HG03520 (cell line): ENCODE results near the gene SLC26A1.

Experiments used
- ATAC-seq: cut with Tn5 transposase; IDR thresholded peaks from one replicate; pipeline ENCODE4 v1.9.1; 2021; ENCODE audit warnings: mild to moderate bottlenecking, moderate library complexity; ENCODE audit not compliant: unreplicated experiment

The SLC26A1 gene

GRCh38 chr4:1014291-1015167 lies 21.3 kb upstream of the SLC26A1 start:
- ATAC-seq: no peak

DNA sequence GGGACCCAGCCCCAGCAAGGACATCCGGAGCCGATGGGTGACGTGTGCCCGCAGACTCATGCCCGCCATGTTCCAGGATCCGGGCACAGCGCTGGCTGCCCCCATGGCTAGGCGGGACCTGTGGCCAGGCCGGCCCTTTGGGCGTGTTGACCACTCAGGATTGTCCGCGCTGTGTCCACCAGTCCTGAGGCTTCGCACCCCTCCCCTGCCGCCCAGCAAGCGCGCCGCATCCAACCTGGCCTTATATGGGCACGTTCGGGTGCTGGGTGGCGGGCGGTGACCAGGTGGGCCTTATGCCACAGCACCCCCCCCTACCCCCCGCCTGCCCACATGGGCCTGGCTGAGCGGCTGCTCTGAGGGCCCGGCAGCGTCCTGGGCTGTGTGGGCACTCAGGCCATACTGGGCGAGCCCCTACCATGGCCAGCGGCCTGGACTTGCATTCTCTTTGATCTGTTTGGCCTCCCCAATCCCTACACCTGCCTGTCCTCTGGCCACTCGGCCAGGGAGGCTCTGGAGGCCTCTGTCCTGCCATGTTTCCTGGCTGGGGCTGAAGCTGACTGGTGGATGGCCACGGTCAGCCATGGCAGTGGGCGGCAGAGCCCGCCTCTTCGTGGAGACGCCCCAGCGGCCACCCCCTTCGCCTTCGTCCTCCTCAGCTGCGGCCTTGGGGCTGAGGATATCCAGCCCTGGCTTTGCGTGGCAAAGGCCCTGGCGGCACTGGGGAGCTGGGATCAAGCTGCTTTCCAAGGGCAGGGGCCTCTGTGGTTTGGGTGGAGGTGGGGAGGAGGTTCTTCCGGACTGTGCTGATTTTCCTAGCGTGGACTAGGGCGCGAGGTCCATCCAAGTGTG lies 20.2 kb upstream of the SLC26A1 start:
- no peak for ATAC-seq

DNA sequence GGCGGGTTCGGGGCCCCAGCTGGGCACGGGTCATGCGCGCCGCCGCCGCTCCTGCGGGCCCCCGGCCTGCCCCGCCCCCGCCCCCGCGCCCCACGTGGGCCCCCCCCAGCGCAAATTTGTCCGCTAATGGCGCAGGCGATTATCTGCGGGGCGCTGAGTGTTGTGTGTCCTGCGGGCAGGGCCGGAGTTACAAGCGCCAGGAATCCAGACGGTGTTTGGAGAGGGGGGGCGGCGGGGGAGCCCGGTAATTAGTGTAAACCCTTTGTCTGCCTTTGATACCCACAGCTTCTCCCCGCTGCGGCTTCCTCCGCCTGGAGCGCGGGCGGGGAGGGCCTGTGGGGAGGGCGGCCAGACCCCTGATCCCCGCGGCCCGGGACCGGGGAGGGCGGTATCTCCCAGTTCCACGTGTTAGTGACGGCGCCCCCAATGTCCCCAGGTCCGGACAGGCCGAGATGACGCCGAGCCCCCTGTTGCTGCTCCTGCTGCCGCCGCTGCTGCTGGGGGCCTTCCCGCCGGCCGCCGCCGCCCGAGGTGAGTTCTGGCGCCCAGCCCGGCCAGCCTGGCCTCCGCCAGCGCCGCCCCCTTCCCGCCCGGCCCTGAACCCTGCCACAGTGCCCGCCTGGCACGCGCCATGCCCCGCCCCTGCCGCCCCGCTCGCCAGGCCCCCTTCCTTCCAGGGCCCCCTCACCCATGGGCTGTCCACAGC lies 19.0 kb upstream of the SLC26A1 start:
- ATAC-seq: no peak

DNA sequence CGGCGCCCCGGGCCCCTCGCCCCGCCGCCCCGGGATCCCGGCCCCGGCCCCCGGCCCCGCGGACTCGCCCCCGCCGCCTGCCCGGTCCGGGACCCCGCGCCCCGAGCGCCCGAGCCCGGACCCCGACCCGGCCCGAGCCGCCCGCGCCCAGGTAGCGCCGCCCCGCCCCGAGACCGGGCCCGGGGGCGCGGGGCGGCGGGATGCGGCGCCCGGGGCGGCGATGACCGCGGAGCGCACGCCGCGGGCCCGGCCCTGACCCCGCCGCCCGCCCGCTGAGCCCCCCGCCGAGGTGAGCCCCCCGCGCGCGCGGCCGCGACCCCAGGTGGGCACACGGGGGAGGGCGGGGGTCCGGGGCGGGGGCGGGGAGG lies 18.4 kb upstream of the SLC26A1 start:
- no peak for ATAC-seq

DNA sequence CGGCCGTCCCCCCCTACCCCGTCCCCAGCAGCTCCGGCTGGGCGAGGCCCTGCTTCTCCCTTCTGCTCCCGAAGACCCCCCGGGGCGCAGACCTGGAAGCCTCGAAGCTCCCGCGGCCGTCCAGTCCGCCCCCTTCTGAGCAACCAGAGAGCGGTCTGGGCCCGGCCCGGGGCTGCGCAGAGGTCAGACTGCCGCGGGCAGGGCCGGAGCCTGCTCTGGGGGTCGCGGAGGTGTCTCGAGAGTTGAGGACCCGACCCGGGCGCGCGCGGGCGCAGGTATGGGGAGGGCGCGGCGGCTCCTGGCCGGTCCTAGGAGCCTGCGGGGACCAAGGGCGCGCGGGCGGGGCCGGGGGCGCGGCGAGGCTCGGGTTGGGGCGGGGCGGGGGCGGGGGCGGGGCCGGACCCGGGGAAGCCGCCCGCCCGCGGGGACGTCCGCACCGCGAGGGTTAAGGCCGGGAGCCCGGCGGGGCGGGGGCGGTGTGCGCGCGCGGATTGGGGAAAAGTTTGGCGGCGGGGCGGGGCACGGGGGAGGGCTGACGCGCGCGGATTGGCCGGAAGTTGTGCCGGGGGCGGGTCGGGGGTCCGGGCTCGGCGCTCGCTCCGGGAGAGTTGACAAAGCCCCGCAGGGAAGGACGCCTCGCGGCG lies 17.9 kb upstream of the SLC26A1 start, which contains the start of gene FGFRL1:
FGFRL1 (plus strand) TSS at position 605 of the 644 bp plus-strand sequence. CDS start 860 bp downstream, outside the sequence.
- ATAC-seq: no peak

DNA sequence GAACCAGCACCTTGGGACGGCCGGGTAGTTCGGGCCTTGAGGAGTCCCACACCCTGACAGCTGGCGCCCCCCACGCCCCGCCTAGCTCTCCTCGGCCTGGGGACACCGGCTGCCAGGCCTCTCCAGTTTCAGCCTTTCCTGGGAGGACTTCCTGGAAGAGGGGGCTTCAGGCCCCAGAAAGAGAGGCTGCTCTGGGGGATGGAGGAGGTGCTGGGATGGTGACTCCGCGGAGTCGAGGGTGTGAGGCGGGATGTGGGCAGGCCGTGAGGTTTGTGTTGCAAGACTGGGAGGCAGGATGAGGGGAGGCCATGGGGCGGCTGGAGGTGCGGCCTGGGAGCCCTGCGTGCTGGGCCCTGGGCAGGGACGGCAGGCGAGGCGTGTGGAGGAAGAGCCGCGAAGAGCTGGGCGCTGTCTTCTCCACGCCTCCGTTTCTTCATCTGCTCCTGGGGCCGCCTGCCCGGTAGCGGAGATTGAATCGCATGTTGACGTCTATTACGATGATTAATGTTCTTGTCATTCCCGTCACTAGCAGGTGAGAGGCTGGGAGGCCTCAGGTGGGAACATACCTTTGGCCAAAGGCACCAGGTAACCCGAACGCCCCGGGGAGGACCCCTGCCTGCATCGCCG lies 17.3 kb upstream of the SLC26A1 start:
- ATAC-seq: no peak

GRCh38 chr4:1009542-1010394 lies 16.6 kb upstream of the SLC26A1 start:
- ATAC-seq: no peak

- ATAC-seq: no peak
These were observed 15.8 kb upstream of the SLC26A1 start for GRCh38 chr4:1008840-1009541.

DNA sequence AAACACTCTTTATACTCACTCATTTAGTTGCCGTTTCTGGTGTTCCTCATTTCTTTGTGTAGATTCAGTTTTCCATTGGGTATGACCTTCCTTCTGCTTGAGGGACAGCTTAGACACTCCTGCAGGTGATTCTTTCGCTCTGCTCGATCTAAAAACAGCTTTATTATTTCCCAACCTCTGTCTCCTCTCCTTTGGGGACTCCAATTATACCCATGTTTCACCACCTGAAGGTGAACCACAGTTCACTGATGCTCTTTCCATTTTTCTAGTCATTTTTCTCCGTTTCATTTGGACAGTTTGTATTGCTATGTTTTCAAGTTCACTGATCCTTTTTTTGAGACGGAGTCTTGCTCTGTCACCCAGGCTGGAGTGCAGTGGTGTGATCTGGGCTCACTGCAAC lies 13.7 kb upstream of the SLC26A1 start:
- no peak for ATAC-seq

DNA sequence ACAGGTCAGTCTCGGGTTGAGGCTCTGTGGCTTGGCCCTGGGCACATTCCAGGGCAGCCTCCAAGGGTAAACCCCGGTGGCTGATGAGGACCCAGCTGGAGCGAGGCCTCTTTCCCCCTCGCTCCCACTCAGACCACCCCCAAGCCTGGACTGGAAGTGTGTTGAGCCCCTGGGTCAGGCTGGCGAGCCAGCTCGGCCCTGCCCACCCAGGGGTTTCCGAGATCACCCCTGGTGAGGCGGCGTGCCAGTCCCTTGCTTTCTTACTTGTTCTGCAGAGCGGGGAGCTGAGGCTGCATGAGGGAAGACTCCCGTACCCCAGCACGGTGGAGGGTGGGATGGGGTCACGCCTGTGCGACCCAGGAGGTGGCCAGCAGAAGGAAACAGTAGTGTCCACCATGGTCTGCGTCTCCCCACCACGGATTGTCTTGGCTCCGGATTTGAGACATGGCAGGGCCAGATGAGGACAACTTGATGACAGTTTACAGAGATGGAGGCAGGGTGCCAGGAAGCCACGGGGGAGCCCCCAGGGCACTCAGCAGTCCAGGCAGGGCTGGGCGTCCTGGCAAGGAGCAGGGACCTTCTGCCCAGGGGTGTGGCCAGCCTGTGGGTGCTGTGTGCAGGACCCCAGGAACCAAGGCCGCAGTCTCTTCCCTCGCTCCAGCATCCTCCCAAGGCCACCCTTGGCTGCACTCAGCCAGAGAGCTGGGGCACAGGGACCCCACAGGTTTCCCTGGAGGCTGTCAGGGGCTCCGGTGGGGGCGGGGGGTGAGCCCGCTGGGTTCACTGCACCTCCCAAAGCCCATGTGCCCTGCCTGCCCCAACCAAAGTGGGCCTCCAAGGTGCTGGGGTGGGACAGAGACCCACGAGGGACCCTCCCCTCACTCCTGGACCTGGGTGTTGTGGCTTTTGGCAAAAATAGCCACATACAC lies 11.6 kb upstream of the SLC26A1 start:
- ATAC-seq: no peak

DNA sequence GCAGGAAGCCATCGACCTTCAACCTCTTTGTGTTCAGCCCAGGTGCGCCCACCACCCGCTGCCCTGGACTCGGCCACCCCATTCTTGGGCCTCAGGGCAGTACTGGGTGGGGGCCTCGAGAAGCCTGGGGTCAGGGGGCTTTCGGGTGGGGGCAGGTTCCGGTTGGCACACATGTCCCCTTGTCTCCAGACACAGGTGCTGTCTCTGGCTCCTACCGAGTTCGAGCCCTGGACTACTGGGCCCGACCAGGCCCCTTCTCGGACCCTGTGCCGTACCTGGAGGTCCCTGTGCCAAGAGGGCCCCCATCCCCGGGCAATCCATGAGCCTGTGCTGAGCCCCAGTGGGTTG lies 10.8 kb upstream of the SLC26A1 start:
- no peak for ATAC-seq

- no peak for ATAC-seq
These were observed 10.3 kb upstream of the SLC26A1 start for GRCh38 chr4:1003271-1004070.

DNA sequence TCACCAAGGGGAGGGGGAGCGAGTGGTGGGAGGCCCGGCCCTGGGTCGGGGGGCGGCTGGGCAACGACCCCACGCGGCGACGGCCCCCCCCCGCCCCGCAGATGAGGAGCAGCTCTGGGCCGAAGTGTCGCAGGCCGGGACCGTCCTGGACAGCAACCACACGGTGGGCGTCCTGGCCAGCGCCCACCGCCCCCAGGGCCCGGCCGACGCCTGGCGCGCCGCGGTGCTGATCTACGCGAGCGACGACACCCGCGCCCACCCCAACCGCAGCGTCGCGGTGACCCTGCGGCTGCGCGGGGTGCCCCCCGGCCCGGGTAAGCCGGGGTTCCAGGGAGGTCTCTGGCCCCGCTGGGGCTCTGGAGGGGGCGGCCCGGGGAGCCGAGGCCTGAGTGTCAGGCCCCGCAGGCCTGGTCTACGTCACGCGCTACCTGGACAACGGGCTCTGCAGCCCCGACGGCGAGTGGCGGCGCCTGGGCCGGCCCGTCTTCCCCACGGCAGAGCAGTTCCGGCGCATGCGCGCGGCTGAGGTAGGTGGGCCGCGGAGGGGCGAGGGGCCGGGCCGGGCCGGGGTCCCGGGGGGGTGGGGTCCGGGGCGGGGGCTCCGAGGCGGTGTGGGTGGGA lies 9.5 kb upstream of the SLC26A1 start:
- no peak for ATAC-seq

DNA sequence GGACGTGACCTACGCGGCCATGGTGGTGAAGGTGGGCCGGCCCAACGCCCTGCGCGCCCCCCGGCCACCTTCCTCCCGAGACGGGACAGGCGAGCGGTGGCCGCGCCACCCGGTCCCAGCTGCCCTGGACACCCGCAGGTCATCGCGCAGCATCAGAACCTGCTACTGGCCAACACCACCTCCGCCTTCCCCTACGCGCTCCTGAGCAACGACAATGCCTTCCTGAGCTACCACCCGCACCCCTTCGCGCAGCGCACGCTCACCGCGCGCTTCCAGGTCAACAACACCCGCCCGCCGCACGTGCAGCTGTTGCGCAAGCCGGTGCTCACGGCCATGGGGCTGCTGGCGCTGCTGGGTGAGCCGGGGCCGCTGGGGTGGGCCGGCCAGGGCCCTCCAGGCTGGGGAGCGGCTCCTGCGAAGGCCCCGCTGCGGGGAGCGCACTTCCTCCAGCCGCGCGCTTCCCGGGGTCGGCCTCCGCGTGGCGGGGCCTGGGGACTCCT lies 9.0 kb upstream of the SLC26A1 start:
- no peak for ATAC-seq

DNA sequence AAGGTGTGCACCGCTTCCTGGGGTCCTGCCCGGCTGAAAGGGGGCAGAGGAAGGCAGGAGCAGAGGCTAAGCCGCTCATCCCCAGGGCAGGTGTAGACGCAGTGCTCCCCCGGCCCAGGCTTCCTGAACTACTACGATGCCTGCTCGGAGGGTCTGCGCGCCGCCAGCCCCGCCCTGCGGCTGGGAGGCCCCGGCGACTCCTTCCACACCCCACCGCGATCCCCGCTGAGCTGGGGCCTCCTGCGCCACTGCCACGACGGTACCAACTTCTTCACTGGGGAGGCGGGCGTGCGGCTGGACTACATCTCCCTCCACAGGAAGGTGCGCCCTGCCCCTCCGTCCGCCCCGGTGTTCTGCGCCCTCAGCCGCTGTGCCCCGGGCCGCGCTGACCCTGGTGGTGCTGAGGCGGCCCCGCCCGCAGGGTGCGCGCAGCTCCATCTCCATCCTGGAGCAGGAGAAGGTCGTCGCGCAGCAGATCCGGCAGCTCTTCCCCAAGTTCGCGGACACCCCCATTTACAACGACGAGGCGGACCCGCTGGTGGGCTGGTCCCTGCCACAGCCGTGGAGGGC lies 8.4 kb upstream of the SLC26A1 start:
- ATAC-seq: no peak

DNA sequence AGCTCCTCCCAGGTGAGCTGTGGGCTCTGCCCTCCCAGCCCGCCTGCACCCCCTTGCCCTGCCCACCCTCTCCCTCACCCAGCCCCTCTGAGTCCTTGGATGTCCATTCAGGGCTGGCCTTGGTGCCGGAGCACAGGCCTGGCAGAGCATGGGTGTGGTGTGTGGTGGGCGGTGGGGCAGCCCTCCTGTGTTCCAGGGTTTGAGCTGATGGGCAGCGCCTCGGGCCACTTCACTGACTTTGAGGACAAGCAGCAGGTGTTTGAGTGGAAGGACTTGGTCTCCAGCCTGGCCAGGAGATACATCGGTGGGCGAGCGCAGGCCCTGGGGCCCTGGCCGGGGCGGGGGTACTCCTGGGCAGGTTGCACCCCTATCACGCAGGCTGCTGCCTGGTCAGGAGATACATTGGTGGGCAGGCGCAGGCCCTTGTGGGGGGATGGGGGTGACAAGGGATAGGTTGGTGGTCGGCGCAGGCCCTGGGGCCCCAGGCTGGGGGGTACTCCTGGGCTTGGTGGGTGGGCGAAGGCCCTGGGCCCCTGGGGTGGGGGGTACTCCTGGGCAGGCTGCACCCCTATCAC lies 7.6 kb upstream of the SLC26A1 start:
- no peak for ATAC-seq
